HepG2 (cell line): ENCODE measurements around the gene TMEM44. TPM values are rescaled to one million over a fixed set of nuclear protein-coding genes. Genes with fewer than 3 reads are reported as not detected.

Source experiments
- ATAC-seq: fragments of 200-7000 bp; cut with Tn5 transposase; 3 replicates; pipeline ENCODE4 v1.9.1; 2020; ENCODE audit warnings: mild to moderate bottlenecking, moderate library complexity
- BruUV-seq: library from RNA; stranded (reverse); fragments of 400-500 nt; replicated peaks from 2 replicates; lab custom pipeline; 2021; lab: Mats Ljungman, UMichigan
- CTCF ChIA-PET: fragments of 300-600 bp; formaldehyde crosslinking; extraction: SDS; loops from one replicate; lab custom pipeline; 2021; ENCODE audit warnings: low total read pairs, inconsistent platforms, low intra/inter-chr PET ratio; lab: Yijun Ruan, JAX
- POLR2A ChIA-PET: fragments of 350-600 bp; sonication (Branson Sonifier 250); formaldehyde crosslinking; loops from one replicate; lab custom pipeline; 2020; ENCODE audit warnings: antibody characterized with exemption, inconsistent platforms; lab: Yijun Ruan, JAX
- DNase-seq: peaks from one replicate; pipeline ENCODE4 v3.0.0-alpha.2; 2015; ENCODE audit warnings: low spot score
- FAIRE-seq: peaks from 3 replicates; lab custom pipeline; 2011; peaks lifted over from hg19 to GRCh38; lab: Jason Lieb, UNC
- H2AFZ ChIP-seq: one replicate; pipeline ENCODE4 v1.6.1; 2011; ENCODE audit warnings: low read length, inconsistent platforms
- H3K27ac ChIP-seq: fragments of 300-600 bp; 3 replicates; pipeline ENCODE4 v1.8.0; 2011; ENCODE audit warnings: mixed run types, mild to moderate bottlenecking, mixed read lengths, low read length, inconsistent platforms; ENCODE audit not compliant: insufficient read depth; ENCODE audit errors: extremely low read length
- H3K27me3 ChIP-seq, 2 experiments: fragments of 200-600 bp in 1 of 2; 2 replicates in 1 of 2; 3 replicates in 1 of 2; pipeline versions ENCODE4 v1.6.0 to v1.8.0; 2011; ENCODE audit warnings: low read length in 2 of 2, mild to moderate bottlenecking in 2 of 2, moderate library complexity in 2 of 2, inconsistent platforms in 1 of 2; ENCODE audit not compliant: insufficient read depth in 2 of 2, control insufficient read depth in 1 of 2
- H3K36me3 ChIP-seq, 2 experiments: fragments of 200-600 bp in 1 of 2; replicated peaks in 1 of 2; 2 replicates in 1 of 2; 3 replicates in 1 of 2; pipeline versions ENCODE4 v1.5.1 to v1.8.0; 2011; ENCODE audit warnings: low read length in 2 of 2, inconsistent platforms in 1 of 2; ENCODE audit not compliant: insufficient read depth in 2 of 2, control insufficient read depth in 1 of 2
- H3K4me1 ChIP-seq: 2 replicates; pipeline ENCODE4 v1.5.1; 2012; ENCODE audit warnings: low read length, inconsistent platforms; ENCODE audit not compliant: insufficient read depth
- H3K4me2 ChIP-seq: 2 replicates; pipeline ENCODE4 v1.6.0; 2011; ENCODE audit warnings: low read depth, low read length, inconsistent platforms
- H3K4me3 ChIP-seq, 3 experiments: fragments of 200-600 bp in 1 of 3; sonication (generic), shearing (Covaris generic) in 1 of 3; replicated peaks in 1 of 3; 2 replicates each; pipeline ENCODE4 v1.5.1; 2011 to 2016; ENCODE audit warnings: low read length in 3 of 3, inconsistent platforms in 2 of 3, low read depth in 2 of 3, mild to moderate bottlenecking in 2 of 3, control low read depth in 1 of 3, mixed read lengths in 1 of 3; ENCODE audit not compliant: insufficient read depth in 1 of 3
- H3K79me2 ChIP-seq: one replicate; pipeline ENCODE4 v1.6.1; 2011; ENCODE audit warnings: low read length, inconsistent platforms; ENCODE audit not compliant: insufficient read depth
- H3K9ac ChIP-seq: 2 replicates; pipeline ENCODE4 v1.6.0; 2011; ENCODE audit warnings: mild to moderate bottlenecking, low read depth, low read length, inconsistent platforms; ENCODE audit not compliant: insufficient read depth
- H3K9me3 ChIP-seq: 2 replicates; pipeline ENCODE4 v1.5.1; 2012; ENCODE audit warnings: mild to moderate bottlenecking, low read length
- H4K20me1 ChIP-seq: 2 replicates; pipeline ENCODE4 v1.6.0; 2011; ENCODE audit warnings: inconsistent platforms, mild to moderate bottlenecking, low read length, moderate library complexity; ENCODE audit not compliant: insufficient read depth
- ELF4 ChIP-seq: sonication (generic); formaldehyde crosslinking; IDR thresholded peaks from 2 replicates; pipeline ENCODE4 v1.5.0; 2020; ENCODE audit warnings: missing genetic modification reagents, mild to moderate bottlenecking, moderate library complexity, borderline replicate concordance
- NFE2L1 ChIP-seq: sonication (generic); formaldehyde crosslinking; IDR thresholded peaks from 2 replicates; pipeline ENCODE4 v1.4.0; 2020; ENCODE audit warnings: missing genetic modification reagents, mild to moderate bottlenecking, borderline replicate concordance
- SP4 ChIP-seq: sonication (generic); formaldehyde crosslinking; IDR thresholded peaks from 2 replicates; pipeline ENCODE4 v1.8.1; 2023; ENCODE audit warnings: mild to moderate bottlenecking, missing genetic modification reagents
- STAT5B ChIP-seq: sonication (generic); formaldehyde crosslinking; IDR thresholded peaks from 2 replicates; pipeline ENCODE4 v1.4.0; 2020; ENCODE audit warnings: missing genetic modification reagents
- ZNF24 ChIP-seq: fragments of 450-650 bp; IDR thresholded peaks from 2 replicates; pipeline ENCODE4 v1.6.1; 2017; ENCODE audit warnings: antibody characterized with exemption, mild to moderate bottlenecking
- ZNF33B ChIP-seq: sonication (generic); formaldehyde crosslinking; IDR thresholded peaks from 2 replicates; pipeline ENCODE4 v1.5.1; 2020; ENCODE audit warnings: mild to moderate bottlenecking, missing genetic modification reagents
- ZNF510 ChIP-seq: sonication (generic); formaldehyde crosslinking; IDR thresholded peaks from 2 replicates; pipeline ENCODE4 v1.4.0; 2020; ENCODE audit warnings: low read depth, mild to moderate bottlenecking, missing genetic modification reagents
- ZNF629 ChIP-seq: sonication (generic); formaldehyde crosslinking; conservative IDR thresholded peaks from 2 replicates; pipeline ENCODE4 v1.5.0; 2020; ENCODE audit warnings: missing genetic modification reagents
- WGBS: methylation state at CpG from one replicate; pipeline ENCODE4 v1.1.6; 2017; ENCODE audit warnings: low lambda C conversion rate; 5-methylcytosine and 5-hydroxymethylcytosine counted together
- in situ Hi-C: cut with HindIII; loops from 2 replicates; pipeline ENCODE4 v1.10.0; 2017; ENCODE audit warnings: low pct_unique_long_range_greater_than_20kb; ENCODE audit not compliant: extremely low pct_ligation_motif_present
- intact Hi-C: fragments of 100-400 bp; cut with micrococcal nuclease; formaldehyde crosslinking; loops from one replicate; pipeline ENCODE4 v1.10.0; 2022; ENCODE audit not compliant: unreplicated experiment
- polyA plus RNA-seq, 8 experiments: library from polyadenylated mRNA; depleted of rRNA in 3 of 8; stranded (reverse) in 7 of 8; unstranded in 1 of 8; fragments of >200 nt; fragmentation: Illumina TruSeq in 4 of 8; extraction: Trizol in 4 of 8; gene quantifications; 2 replicates each; pipeline versions ENCODE4 v1.2.1 to v1.2.3, GENCODE V29; 2011 to 2016; ENCODE audit warnings: low read depth in 4 of 8, missing spikeins in 1 of 8, mixed read lengths in 1 of 8; ENCODE audit not compliant: insufficient read depth in 1 of 8
- total RNA-seq, 5 experiments: library from RNA; depleted of rRNA; stranded (reverse); fragments of >200 nt; fragmentation: Illumina TruSeq; extraction: Trizol; gene quantifications; 2 replicates each; pipeline ENCODE4 v1.2.3, GENCODE V29; 2016; ENCODE audit warnings: low read depth in 1 of 5

The TMEM44 gene
- total and polyA plus RNA-seq, 2 of the 13 experiments (the other 11 are each of a cell fraction or from before 2014, with no cell fraction given) = 7.3 to 13.8 TPM

DNA sequence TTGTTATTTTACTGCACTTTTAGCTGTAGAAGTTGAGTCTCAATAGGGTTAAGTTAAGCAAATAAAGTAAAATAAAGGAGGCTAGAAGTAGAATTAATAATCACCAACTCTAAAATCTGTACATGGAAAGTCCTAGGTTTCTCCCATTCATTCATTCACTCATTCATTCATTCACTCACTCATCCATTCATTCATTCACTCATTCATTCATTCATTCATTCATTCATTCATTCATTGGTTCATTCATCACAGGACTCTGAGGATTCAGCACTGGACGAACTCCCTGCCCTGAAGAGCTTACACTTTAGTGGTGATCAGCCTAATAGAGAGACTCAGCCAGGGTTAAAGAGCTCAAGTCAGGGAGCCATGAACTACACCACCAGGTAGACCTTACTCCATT is 43.3 kb upstream of the TMEM44 start:
- no peaks in the 10 kb centered on the region for H3K36me3 ChIP-seq
- no peak overlapping the region for H3K27ac ChIP-seq
- H4K20me1 ChIP-seq = no peaks in the 10 kb centered on the region
- peaks cover 5% of the 10 kb centered on the region for H3K79me2 ChIP-seq
- H3K9me3 ChIP-seq = no peaks in the 10 kb centered on the region
- peaks cover 27% of the 10 kb centered on the region for H3K4me1 ChIP-seq
- H3K27me3 ChIP-seq = peaks cover 0 to 11% of the 10 kb centered on the region in 2 experiments; a peak in 1 of 5 replicates
- DNase-seq (no peak), ATAC-seq (no peak), FAIRE-seq (no peak)
- WGBS = 4% methylated on average over 1 of the region's 1 CpG
- intact Hi-C loops = no loop called here
- H3K4me2 ChIP-seq = no peak overlapping the region
- TF ChIP-seq ZNF510 (no peak), SP4 (CRISPR knock-in tag) (no peak), STAT5B (CRISPR knock-in tag) (no peak), ZNF33B (CRISPR knock-in tag) (no peak), ZNF24 (peak; percentile 92), NFE2L1 (CRISPR knock-in tag) (no peak)
- no peak overlapping the region for H3K9ac ChIP-seq
- no peak overlapping the region for H3K4me3 ChIP-seq
- in situ Hi-C loops = no loop called here
- ChIA-PET POLR2A (no interaction called here), CTCF (no interaction called here)
- BruUV-seq = no TSS peak
- no peak overlapping the region for H2AFZ ChIP-seq

DNA sequence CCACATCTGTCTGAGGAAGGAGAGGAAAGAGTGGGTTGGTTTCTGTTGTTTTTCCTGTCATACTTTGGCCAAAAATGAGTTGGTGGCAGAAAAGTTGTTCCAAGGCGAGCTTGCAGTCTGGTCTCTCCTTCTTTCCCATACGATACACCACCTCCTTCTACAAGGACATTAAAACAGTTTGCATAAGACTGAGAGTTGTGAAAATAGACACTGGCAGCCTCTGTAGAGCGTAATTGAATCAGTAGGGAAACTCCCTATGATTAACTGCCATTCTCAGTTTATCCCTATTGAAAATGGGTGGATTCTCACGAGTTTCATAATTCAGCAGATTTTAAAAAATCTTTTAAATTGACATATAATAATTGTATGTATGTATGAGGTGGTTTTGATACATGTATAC is 42.5 kb upstream of the TMEM44 start:
- no TSS peak for BruUV-seq

More for the DNA sequence above, 42.5 kb upstream of the TMEM44 start:
- WGBS = 20% methylated on average over 4 of the region's 4 CpGs
- H3K79me2 ChIP-seq = peaks cover 13% of the 10 kb centered on the region
- TF ChIP-seq ZNF629 (CRISPR knock-in tag) (peak; percentile 70), ELF4 (CRISPR knock-in tag) (no peak)
- TF ChIP-seq, all 625 proteins: peak for 1
- FAIRE-seq (no peak), ATAC-seq (no peak), DNase-seq (no peak)
- H3K4me2 ChIP-seq = peak overlapping the region; percentile 67
- in situ Hi-C loops (no loop called here), intact Hi-C loops (no loop called here)
- H4K20me1 ChIP-seq = no peaks in the 10 kb centered on the region
- H3K27me3 ChIP-seq = peaks cover 0 to 3% of the 10 kb centered on the region in 2 experiments; a peak in 1 of 5 replicates
- POLR2A ChIA-PET = no interaction called here
- H2AFZ ChIP-seq = peak overlapping the region; percentile 96
- peak overlapping the region in 1 of 3 experiments; percentile 53; a peak in 1 of 6 replicates for H3K4me3 ChIP-seq
- no peaks in the 10 kb centered on the region for H3K36me3 ChIP-seq
- no peak overlapping the region for H3K27ac ChIP-seq
- no peaks in the 10 kb centered on the region for H3K9me3 ChIP-seq
- H3K9ac ChIP-seq = no peak overlapping the region
- CTCF ChIA-PET = no interaction called here
- H3K4me1 ChIP-seq = peaks cover 34% of the 10 kb centered on the region
